ENCODE data around the gene DAB2IP. TPM values are rescaled to one million over a fixed set of nuclear protein-coding genes. Genes with fewer than 3 reads are reported as not detected.

DAB2IP gene
- total RNA-seq, 2 experiments from 2014 or later: not detected

DNA sequence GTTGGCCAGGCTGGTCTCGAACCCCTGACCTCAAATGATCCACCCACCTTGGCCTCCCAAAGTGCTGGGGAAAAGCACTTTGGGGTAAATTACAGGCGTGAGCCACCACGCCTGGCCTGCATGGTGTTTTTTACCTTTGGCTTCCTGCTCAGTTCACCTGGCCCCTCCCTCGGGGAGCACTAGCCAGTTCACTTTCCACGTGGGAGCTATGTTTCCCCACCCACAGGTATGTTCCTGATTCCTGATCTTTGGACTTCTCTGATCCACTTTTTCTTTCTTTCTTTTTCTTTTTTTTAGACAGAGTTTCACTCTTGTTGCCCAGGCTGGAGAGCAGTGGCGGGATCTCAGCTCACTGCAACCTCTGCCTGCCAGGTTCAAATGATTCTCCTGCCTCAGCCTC is 15.8 kb downstream of the DAB2IP start:
- no peaks in the 10 kb centered on the region for H3K9me3 Mint-ChIP-seq
- CTCF ChIA-PET: interaction anchor here (1.4 kb wide), 1 partner anchor 17 kb away, joined by 4 read pairs; no protein-coding TSS in a partner anchor
- POLR2A ChIA-PET: no interaction called here
- no peaks in the 10 kb centered on the region for H3K36me3 Mint-ChIP-seq (ENCODE audit: low read depth)
- no peak overlapping the region for H3K4me3 Mint-ChIP-seq
- peaks cover 25% of the 10 kb centered on the region for H3K27me3 Mint-ChIP-seq
- no peak overlapping the region for H3K27ac Mint-ChIP-seq
- DNase-seq: no peak
- no peaks in the 10 kb centered on the region for H3K4me1 Mint-ChIP-seq

- no peaks in the 10 kb centered on the region for H3K9me3 Mint-ChIP-seq
- no peak overlapping the region for H3K27ac Mint-ChIP-seq
- H3K27me3 Mint-ChIP-seq: peaks cover 20% of the 10 kb centered on the region
- POLR2A ChIA-PET: no interaction called here
- H3K4me1 Mint-ChIP-seq: no peaks in the 10 kb centered on the region
- H3K36me3 Mint-ChIP-seq (ENCODE audit: low read depth): no peaks in the 10 kb centered on the region
- no peak overlapping the region for H3K4me3 Mint-ChIP-seq
- DNase-seq: no peak
- CTCF ChIA-PET: no interaction called here
Observed at GRCh38 chr9:121667890-121668289, 16.5 kb downstream of the DAB2IP start.

GRCh38 chr9:121670431-121670830 is 19.0 kb downstream of the DAB2IP start:
- H3K4me1 Mint-ChIP-seq: peaks cover 2% of the 10 kb centered on the region
- CTCF ChIA-PET: no interaction called here
- peaks cover 10% of the 10 kb centered on the region for H3K27me3 Mint-ChIP-seq
- no peak overlapping the region for H3K27ac Mint-ChIP-seq
- no peaks in the 10 kb centered on the region for H3K9me3 Mint-ChIP-seq
- DNase-seq: no peak
- H3K36me3 Mint-ChIP-seq (ENCODE audit: low read depth): no peaks in the 10 kb centered on the region
- POLR2A ChIA-PET: no interaction called here
- no peak overlapping the region for H3K4me3 Mint-ChIP-seq

DNA sequence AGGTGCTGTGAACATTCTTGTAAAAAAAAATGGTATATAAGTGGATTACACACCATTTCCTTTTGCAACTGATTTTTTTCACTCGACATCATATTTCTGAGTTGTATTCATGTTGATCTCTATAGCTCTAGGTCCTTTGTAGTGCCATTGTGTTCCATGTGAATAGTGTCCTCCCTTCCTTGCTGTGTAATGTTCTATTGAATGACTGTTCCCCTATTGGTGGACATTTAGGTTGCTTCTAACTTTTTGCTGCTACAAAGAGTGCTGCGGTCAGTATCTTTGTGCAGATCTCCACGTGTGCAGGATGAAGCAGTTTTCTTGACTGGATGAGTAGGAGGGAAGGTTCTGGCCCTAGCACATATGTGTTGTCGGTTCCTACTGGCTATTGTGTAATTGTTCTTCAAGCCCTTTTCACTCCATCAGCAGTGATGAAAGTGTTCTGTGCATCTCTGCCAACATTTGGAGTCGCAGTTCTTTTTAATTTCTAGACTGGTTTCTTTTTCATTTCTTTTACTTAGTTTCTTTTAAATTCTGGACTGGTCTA is 20.2 kb downstream of the DAB2IP start:
- no peak overlapping the region for H3K27ac Mint-ChIP-seq
- no peaks in the 10 kb centered on the region for H3K9me3 Mint-ChIP-seq
- H3K36me3 Mint-ChIP-seq (ENCODE audit: low read depth): no peaks in the 10 kb centered on the region
- ChIA-PET CTCF (no interaction called here), POLR2A (no interaction called here)
- peaks cover 9% of the 10 kb centered on the region for H3K27me3 Mint-ChIP-seq
- peaks cover 2% of the 10 kb centered on the region for H3K4me1 Mint-ChIP-seq
- DNase-seq: no peak
- H3K4me3 Mint-ChIP-seq: no peak overlapping the region

GRCh38 chr9:121672213-121672612 is 20.8 kb downstream of the DAB2IP start:
- no peak overlapping the region for H3K4me3 Mint-ChIP-seq

DNA sequence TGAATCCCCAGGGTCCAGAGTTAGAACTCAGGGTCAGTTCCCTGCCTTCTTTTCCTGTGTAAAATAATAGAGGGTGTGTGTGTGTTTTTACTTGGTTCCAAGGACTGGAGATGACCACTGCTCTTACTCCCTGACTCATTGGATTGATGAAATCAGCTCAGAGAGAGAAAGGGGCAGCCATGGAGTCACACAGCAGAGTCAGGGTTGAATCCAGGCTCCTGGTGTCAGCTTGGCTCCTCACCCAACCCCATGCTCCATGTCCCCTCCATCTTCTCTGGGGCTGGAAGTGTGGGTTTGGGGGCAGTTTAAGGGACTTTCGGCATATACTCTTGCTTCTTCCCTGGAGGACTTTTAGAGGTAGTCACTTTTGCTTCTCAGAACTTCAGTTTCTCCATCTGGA is 21.6 kb downstream of the DAB2IP start:
- ChIA-PET CTCF (no interaction called here), POLR2A (no interaction called here)
- no peak for DNase-seq
- Mint-ChIP-seq H3K27me3 (peaks cover 9% of the 10 kb centered on the region), H3K36me3 (ENCODE audit: low read depth) (no peaks in the 10 kb centered on the region), H3K4me1 (peaks cover 2% of the 10 kb centered on the region), H3K27ac (no peak overlapping the region), H3K4me3 (no peak overlapping the region), H3K9me3 (no peaks in the 10 kb centered on the region)

More at GRCh38 chr9:121672213-121672612, 20.8 kb downstream of the DAB2IP start:
- no peaks in the 10 kb centered on the region for H3K36me3 Mint-ChIP-seq (ENCODE audit: low read depth)
- peaks cover 2% of the 10 kb centered on the region for H3K4me1 Mint-ChIP-seq
- no peak overlapping the region for H3K27ac Mint-ChIP-seq
- peaks cover 9% of the 10 kb centered on the region for H3K27me3 Mint-ChIP-seq
- DNase-seq: no peak
- CTCF ChIA-PET: no interaction called here
- H3K9me3 Mint-ChIP-seq: no peaks in the 10 kb centered on the region
- POLR2A ChIA-PET: no interaction called here

DNA sequence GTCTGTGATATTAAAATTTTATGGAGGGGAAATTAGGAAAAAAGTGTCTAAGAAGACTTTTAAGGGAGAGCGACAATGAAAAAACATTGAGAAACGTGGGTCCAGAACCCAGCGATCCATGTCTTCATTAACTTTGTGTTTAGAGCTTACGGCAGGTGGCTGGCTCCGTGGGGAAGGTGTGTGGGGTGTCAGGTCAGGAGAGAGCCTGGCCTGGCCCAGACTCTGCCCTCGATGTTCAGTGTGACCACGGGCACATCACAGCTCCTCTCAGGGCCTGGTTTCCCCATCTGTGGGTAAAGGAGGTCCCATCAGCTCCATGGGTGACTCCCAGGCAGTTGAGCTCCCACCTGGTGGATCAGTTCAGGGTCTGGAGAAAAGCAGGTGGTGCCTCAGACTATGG is 22.1 kb downstream of the DAB2IP start:
- Mint-ChIP-seq H3K4me3 (no peak overlapping the region), H3K36me3 (ENCODE audit: low read depth) (no peaks in the 10 kb centered on the region), H3K9me3 (no peaks in the 10 kb centered on the region), H3K27ac (no peak overlapping the region), H3K4me1 (peaks cover 2% of the 10 kb centered on the region), H3K27me3 (peaks cover 9% of the 10 kb centered on the region)
- CTCF ChIA-PET: no interaction called here
- POLR2A ChIA-PET: no interaction called here
- DNase-seq: no peak

- no peak overlapping the region for H3K4me3 Mint-ChIP-seq
- no peak overlapping the region for H3K27ac Mint-ChIP-seq
- H3K4me1 Mint-ChIP-seq: peaks cover 2% of the 10 kb centered on the region
Observed at GRCh38 chr9:121674017-121674416, 22.6 kb downstream of the DAB2IP start.

GRCh38 chr9:121674952-121675351 is 23.5 kb downstream of the DAB2IP start:
- Mint-ChIP-seq H3K4me3 (no peak overlapping the region), H3K27me3 (peaks cover 6% of the 10 kb centered on the region), H3K4me1 (peaks cover 2% of the 10 kb centered on the region), H3K27ac (no peak overlapping the region), H3K36me3 (ENCODE audit: low read depth) (no peaks in the 10 kb centered on the region), H3K9me3 (no peaks in the 10 kb centered on the region)
- ChIA-PET CTCF (no interaction called here), POLR2A (no interaction called here)
- no peak for DNase-seq

More at GRCh38 chr9:121674017-121674416, 22.6 kb downstream of the DAB2IP start:
- Mint-ChIP-seq H3K36me3 (ENCODE audit: low read depth) (no peaks in the 10 kb centered on the region), H3K9me3 (no peaks in the 10 kb centered on the region), H3K27me3 (peaks cover 9% of the 10 kb centered on the region)
- no peak for DNase-seq
- CTCF ChIA-PET: no interaction called here
- POLR2A ChIA-PET: no interaction called here

DNA sequence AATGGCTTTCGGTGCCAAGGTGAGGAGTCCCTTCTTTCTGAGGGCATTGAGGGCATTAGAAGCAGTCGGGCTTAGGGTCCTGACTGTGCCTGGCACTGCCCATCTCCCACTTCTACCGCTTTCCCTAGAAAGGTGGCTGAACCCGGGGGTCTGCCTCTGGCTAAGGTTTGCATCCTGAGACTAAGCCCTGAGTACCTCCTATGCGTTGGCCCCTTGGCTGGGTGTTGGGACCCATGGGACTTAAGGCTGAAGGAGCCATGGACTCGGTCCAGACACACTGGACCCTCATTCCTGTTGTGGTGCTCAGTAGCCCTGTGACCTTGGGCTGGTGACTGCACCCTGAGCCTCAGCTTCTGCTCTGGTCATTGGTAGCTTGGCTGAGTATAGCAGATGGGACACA is 23.9 kb downstream of the DAB2IP start:
- CTCF ChIA-PET: no interaction called here
- Mint-ChIP-seq H3K36me3 (ENCODE audit: low read depth) (no peaks in the 10 kb centered on the region), H3K27me3 (peaks cover 5% of the 10 kb centered on the region), H3K27ac (no peak overlapping the region), H3K4me1 (peaks cover 2% of the 10 kb centered on the region), H3K9me3 (no peaks in the 10 kb centered on the region), H3K4me3 (no peak overlapping the region)
- DNase-seq: no peak
- POLR2A ChIA-PET: no interaction called here

- ChIA-PET POLR2A (no interaction called here), CTCF (no interaction called here)
- H3K4me3 Mint-ChIP-seq: no peak overlapping the region
- no peak overlapping the region for H3K27ac Mint-ChIP-seq
- H3K9me3 Mint-ChIP-seq: no peaks in the 10 kb centered on the region
- no peaks in the 10 kb centered on the region for H3K36me3 Mint-ChIP-seq (ENCODE audit: low read depth)
- no peak for DNase-seq
- peaks cover 4% of the 10 kb centered on the region for H3K27me3 Mint-ChIP-seq
- peaks cover 2% of the 10 kb centered on the region for H3K4me1 Mint-ChIP-seq
Observed at GRCh38 chr9:121675969-121676822, 24.8 kb downstream of the DAB2IP start.

GRCh38 chr9:121676926-121677325 is 25.5 kb downstream of the DAB2IP start:
- Mint-ChIP-seq H3K36me3 (ENCODE audit: low read depth) (no peaks in the 10 kb centered on the region), H3K27ac (no peak overlapping the region), H3K9me3 (no peaks in the 10 kb centered on the region), H3K27me3 (peaks cover 3% of the 10 kb centered on the region), H3K4me3 (no peak overlapping the region), H3K4me1 (peaks cover 2% of the 10 kb centered on the region)
- POLR2A ChIA-PET: no interaction called here
- DNase-seq: no peak
- CTCF ChIA-PET: no interaction called here

DNA sequence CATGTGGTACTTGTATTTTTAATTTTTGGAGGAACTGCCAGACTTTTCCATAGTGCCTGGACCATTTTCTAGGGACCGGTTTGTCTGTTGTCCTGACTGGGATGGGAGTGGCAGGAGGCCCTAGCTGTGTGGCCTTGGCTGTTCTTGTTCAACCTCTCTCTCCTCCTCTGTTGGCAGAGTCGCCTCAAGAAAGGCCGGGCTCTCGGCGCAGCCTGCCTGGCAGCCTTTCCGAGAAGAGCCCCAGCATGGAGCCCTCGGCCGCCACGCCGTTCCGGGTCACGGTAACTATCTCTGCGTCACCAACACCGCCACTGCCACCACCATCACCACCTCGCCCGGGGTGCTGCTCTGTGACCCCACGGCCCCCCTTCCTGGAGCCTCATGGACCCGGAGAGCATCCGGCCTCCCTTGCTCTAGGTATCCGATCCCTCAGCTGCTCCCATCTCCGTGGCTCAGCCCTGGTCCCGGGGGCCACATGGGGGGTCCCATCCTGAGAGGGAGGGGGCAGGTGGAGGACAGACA is 27.1 kb downstream of the DAB2IP start:
- POLR2A ChIA-PET: no interaction called here

More for the DNA sequence above, 27.1 kb downstream of the DAB2IP start:
- H3K4me1 Mint-ChIP-seq: peaks cover 2% of the 10 kb centered on the region
- H3K9me3 Mint-ChIP-seq: no peaks in the 10 kb centered on the region
- no peak overlapping the region for H3K27ac Mint-ChIP-seq
- no peak overlapping the region for H3K4me3 Mint-ChIP-seq
- CTCF ChIA-PET: interaction anchor here (1.1 kb wide), 1 partner anchor 9 kb away, joined by 3 read pairs; no protein-coding TSS in a partner anchor
- H3K27me3 Mint-ChIP-seq: peaks cover 6% of the 10 kb centered on the region
- no peaks in the 10 kb centered on the region for H3K36me3 Mint-ChIP-seq (ENCODE audit: low read depth)
- DNase-seq: no peak

All from activated CD4-positive, alpha-beta memory T cell treated with anti-CD3 and anti-CD28 coated beads, Interleukin-2, amount 10 ng/mL, durations not matched to agents 7 days and 5 days (primary cell).